Measurements from ENCODE around the gene LRMDA.

Gene LRMDA

GRCh38 chr10:75938380-75939122, 507.1 kb downstream of the LRMDA start:
- H3K36me3 ChIP-seq (ENCODE audit: insufficient read depth), result no peaks in the 10 kb centered on the region
- no peaks in the 10 kb centered on the region for H3K4me1 ChIP-seq (ENCODE audit: low read depth, poor library complexity, severe bottlenecking)
- no peak overlapping the region for H3K9ac ChIP-seq
- no peak overlapping the region for H3K4me2 ChIP-seq
- no peak for TF ChIP-seq CTCF (conservative IDR thresholded peaks at IDR 0.05; ENCODE audit: low read depth, low read length)
- H3K27me3 ChIP-seq (ENCODE audit: insufficient read depth, low read depth), result no peaks in the 10 kb centered on the region
- no peak overlapping the region for H3K4me3 ChIP-seq (IDR thresholded peaks at IDR 0.05; ENCODE audit: insufficient read depth, low read depth, low read length)
- H4K20me1 ChIP-seq (ENCODE audit: insufficient read depth), result no peaks in the 10 kb centered on the region
- H3K79me2 ChIP-seq (ENCODE audit: insufficient read depth, low read depth), result no peaks in the 10 kb centered on the region
- no peak overlapping the region for H3K27ac ChIP-seq
- H2AFZ ChIP-seq (ENCODE audit: low read depth), result no peak overlapping the region

GRCh38 chr10:75939541-75939940, 508.1 kb downstream of the LRMDA start:
- H4K20me1 ChIP-seq (ENCODE audit: insufficient read depth), result no peaks in the 10 kb centered on the region
- H2AFZ ChIP-seq (ENCODE audit: low read depth), result no peak overlapping the region
- no peak overlapping the region for H3K27ac ChIP-seq
- no peak overlapping the region for H3K9ac ChIP-seq
- TF ChIP-seq CTCF (conservative IDR thresholded peaks at IDR 0.05; ENCODE audit: low read depth, low read length), result no peak
- H3K4me1 ChIP-seq (ENCODE audit: low read depth, poor library complexity, severe bottlenecking), result no peaks in the 10 kb centered on the region
- H3K36me3 ChIP-seq (ENCODE audit: insufficient read depth), result no peaks in the 10 kb centered on the region
- no peaks in the 10 kb centered on the region for H3K79me2 ChIP-seq (ENCODE audit: insufficient read depth, low read depth)
- H3K27me3 ChIP-seq (ENCODE audit: insufficient read depth, low read depth), result no peaks in the 10 kb centered on the region
- H3K4me2 ChIP-seq, result no peak overlapping the region
- no peak overlapping the region for H3K4me3 ChIP-seq (IDR thresholded peaks at IDR 0.05; ENCODE audit: insufficient read depth, low read depth, low read length)

- no peak for TF ChIP-seq CTCF (conservative IDR thresholded peaks at IDR 0.05; ENCODE audit: low read depth, low read length)
- Histone ChIP-seq H3K79me2 (ENCODE audit: insufficient read depth, low read depth) (no peaks in the 10 kb centered on the region), H3K36me3 (ENCODE audit: insufficient read depth) (no peaks in the 10 kb centered on the region), H3K4me2 (no peak overlapping the region), H3K9ac (no peak overlapping the region), H3K27me3 (ENCODE audit: insufficient read depth, low read depth) (no peaks in the 10 kb centered on the region), H3K4me1 (ENCODE audit: low read depth, poor library complexity, severe bottlenecking) (no peaks in the 10 kb centered on the region), H4K20me1 (ENCODE audit: insufficient read depth) (no peaks in the 10 kb centered on the region), H3K27ac (no peak overlapping the region), H3K4me3 (IDR thresholded peaks at IDR 0.05; ENCODE audit: insufficient read depth, low read depth, low read length) (no peak overlapping the region), H2AFZ (ENCODE audit: low read depth) (no peak overlapping the region)
Measured at GRCh38 chr10:75940742-75941141, 509.3 kb downstream of the LRMDA start.

GRCh38 chr10:75941223-75941801, 509.9 kb downstream of the LRMDA start:
- Histone ChIP-seq H2AFZ (ENCODE audit: low read depth) (no peak overlapping the region), H4K20me1 (ENCODE audit: insufficient read depth) (no peaks in the 10 kb centered on the region), H3K4me2 (no peak overlapping the region), H3K36me3 (ENCODE audit: insufficient read depth) (no peaks in the 10 kb centered on the region), H3K4me3 (IDR thresholded peaks at IDR 0.05; ENCODE audit: insufficient read depth, low read depth, low read length) (no peak overlapping the region), H3K27ac (no peak overlapping the region), H3K79me2 (ENCODE audit: insufficient read depth, low read depth) (no peaks in the 10 kb centered on the region), H3K9ac (no peak overlapping the region), H3K4me1 (ENCODE audit: low read depth, poor library complexity, severe bottlenecking) (no peaks in the 10 kb centered on the region), H3K27me3 (ENCODE audit: insufficient read depth, low read depth) (no peaks in the 10 kb centered on the region)
- no peak for TF ChIP-seq CTCF (conservative IDR thresholded peaks at IDR 0.05; ENCODE audit: low read depth, low read length)
